Measurements from ENCODE around the gene RNF144B.

RNF144B gene

DNA sequence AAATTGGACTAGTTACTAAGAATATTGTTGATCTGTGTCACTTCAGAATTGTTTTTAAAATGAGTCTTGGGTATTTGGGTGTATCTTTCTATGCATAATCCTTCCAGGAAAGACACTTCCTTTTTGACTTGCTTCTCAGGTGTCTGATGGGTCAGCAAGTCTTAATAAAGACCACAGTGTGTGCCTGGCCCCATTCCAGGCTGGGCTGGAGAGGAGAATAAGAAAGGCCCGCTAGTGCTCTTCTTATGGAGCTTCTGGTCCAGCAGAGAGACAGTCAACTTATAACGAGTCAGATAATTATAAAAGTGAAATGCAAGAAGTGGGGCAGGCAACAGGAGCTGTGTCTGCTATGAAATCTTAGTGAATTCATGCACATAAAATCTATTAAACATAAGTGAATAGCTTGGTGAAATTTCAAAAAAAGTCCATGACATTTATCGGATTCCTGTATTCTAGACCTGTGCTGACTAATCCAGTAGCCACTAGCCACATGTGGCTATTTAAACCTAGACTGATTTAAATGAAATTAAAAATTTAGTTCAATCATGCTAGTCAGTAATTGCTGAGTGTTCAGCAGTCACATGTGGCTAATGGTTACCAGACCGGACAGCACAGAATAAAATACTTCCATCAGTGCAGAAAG lies 42.6 kb downstream of the RNF144B start:
- H3K4me3 ChIP-seq (ENCODE audit: low read depth, low read length) = no peak overlapping the region
- no peak for DNase-seq (ENCODE audit: low read depth)
- TF ChIP-seq POLR2A (IDR thresholded peaks at IDR 0.05; ENCODE audit: extremely low read depth, insufficient read length) = no peak
- no peak for TF ChIP-seq CTCF (IDR thresholded peaks at IDR 0.05; ENCODE audit: low read depth, low read length)
- no peak for TF ChIP-seq MAX (IDR thresholded peaks at IDR 0.05; ENCODE audit: low read depth, low read length)
- TF ChIP-seq MYC (IDR thresholded peaks at IDR 0.05; ENCODE audit: low read depth, low read length) = no peak

DNA sequence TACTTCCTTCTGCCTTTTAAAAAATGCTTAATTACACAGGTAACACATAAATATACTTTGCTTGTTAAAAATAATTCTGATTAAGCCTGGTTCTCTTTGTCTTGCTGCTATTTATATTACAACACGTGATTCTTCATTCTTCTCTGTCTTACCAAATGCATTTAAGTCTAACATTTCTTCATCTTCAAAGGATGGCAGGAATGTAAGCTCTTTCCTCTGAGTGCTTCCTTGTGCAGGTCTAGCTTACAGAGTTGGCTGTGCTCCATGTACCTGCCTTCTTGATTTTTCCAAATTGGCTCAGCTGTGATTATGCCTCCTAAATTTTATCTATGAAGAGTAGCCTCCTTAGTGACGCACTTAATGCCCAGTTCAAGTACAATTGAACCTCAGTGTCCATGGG lies 44.4 kb downstream of the RNF144B start:
- TF ChIP-seq MAX (IDR thresholded peaks at IDR 0.05; ENCODE audit: low read depth, low read length) (no peak), CTCF (IDR thresholded peaks at IDR 0.05; ENCODE audit: low read depth, low read length) (no peak), MYC (IDR thresholded peaks at IDR 0.05; ENCODE audit: low read depth, low read length) (no peak), POLR2A (IDR thresholded peaks at IDR 0.05; ENCODE audit: extremely low read depth, insufficient read length) (no peak)
- no peak overlapping the region for H3K4me3 ChIP-seq (ENCODE audit: low read depth, low read length)
- no peak for DNase-seq (ENCODE audit: low read depth)

- no peak overlapping the region for H3K4me3 ChIP-seq (ENCODE audit: low read depth, low read length)
- TF ChIP-seq MAX (IDR thresholded peaks at IDR 0.05; ENCODE audit: low read depth, low read length) = no peak
- no peak for DNase-seq (ENCODE audit: low read depth)
Observed at GRCh38 chr6:18432180-18432579, 45.0 kb downstream of the RNF144B start.

DNA sequence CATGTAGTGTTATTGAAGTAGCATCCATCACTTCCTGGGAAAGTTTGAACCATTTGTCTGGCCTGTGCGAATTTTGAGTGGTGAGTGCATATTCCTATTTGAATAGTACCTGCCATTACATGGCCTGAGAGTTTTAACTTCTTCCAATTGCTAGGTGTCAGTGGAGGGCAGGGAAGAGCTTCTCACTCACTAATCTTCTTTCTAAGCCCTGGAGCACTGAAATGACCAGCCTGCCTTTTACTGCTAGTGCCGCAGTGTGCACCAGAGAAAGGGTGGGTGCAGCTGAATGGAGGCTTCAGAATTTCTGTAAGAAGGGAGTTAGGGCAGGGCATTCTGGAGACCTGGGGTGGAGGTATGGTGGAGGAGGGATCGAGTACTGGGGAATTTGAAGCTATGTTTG lies 45.5 kb downstream of the RNF144B start:
- DNase-seq (ENCODE audit: low read depth) = no peak
- H3K4me3 ChIP-seq (ENCODE audit: low read depth, low read length) = no peak overlapping the region
- TF ChIP-seq POLR2A (IDR thresholded peaks at IDR 0.05; ENCODE audit: extremely low read depth, insufficient read length) = no peak
- TF ChIP-seq MAX (IDR thresholded peaks at IDR 0.05; ENCODE audit: low read depth, low read length) = no peak
- no peak for TF ChIP-seq CTCF (IDR thresholded peaks at IDR 0.05; ENCODE audit: low read depth, low read length)

GRCh38 chr6:18433059-18433458 lies 45.9 kb downstream of the RNF144B start:
- TF ChIP-seq POLR2A (IDR thresholded peaks at IDR 0.05; ENCODE audit: extremely low read depth, insufficient read length) = no peak
- no peak for TF ChIP-seq CTCF (IDR thresholded peaks at IDR 0.05; ENCODE audit: low read depth, low read length)
- TF ChIP-seq MAX (IDR thresholded peaks at IDR 0.05; ENCODE audit: low read depth, low read length) = no peak
- TF ChIP-seq MYC (IDR thresholded peaks at IDR 0.05; ENCODE audit: low read depth, low read length) = no peak
- no peak for DNase-seq (ENCODE audit: low read depth)

GRCh38 chr6:18436341-18436740 lies 49.2 kb downstream of the RNF144B start:
- TF ChIP-seq MYC (IDR thresholded peaks at IDR 0.05; ENCODE audit: low read depth, low read length) (no peak), POLR2A (IDR thresholded peaks at IDR 0.05; ENCODE audit: extremely low read depth, insufficient read length) (no peak), MAX (IDR thresholded peaks at IDR 0.05; ENCODE audit: low read depth, low read length) (no peak), CTCF (IDR thresholded peaks at IDR 0.05; ENCODE audit: low read depth, low read length) (no peak)
- H3K4me3 ChIP-seq (ENCODE audit: low read depth, low read length) = no peak overlapping the region
- DNase-seq (ENCODE audit: low read depth) = peak; percentile 4

More at GRCh38 chr6:18433059-18433458, 45.9 kb downstream of the RNF144B start:
- H3K4me3 ChIP-seq (ENCODE audit: low read depth, low read length) = no peak overlapping the region

Measured in NB4 (cell line).